Astrocyte (in vitro differentiated cells and primary cell): ENCODE data around the gene EFCAB9.

Experiments used
- EZH2 ChIP-seq: IDR thresholded peaks from 2 replicates; pipeline ENCODE4 v1.6.1; 2012; ENCODE audit warnings: mild to moderate bottlenecking, low read length, inconsistent platforms; ENCODE audit not compliant: insufficient read depth
- TF ChIP-seq, protein P1 (sequence below): IDR thresholded peaks from 2 replicates; pipeline ENCODE4 v1.5.1; 2011; ENCODE audit warnings: low read depth, mild to moderate bottlenecking, inconsistent platforms, low read length, moderate library complexity; ENCODE audit not compliant: insufficient read depth

DNA sequence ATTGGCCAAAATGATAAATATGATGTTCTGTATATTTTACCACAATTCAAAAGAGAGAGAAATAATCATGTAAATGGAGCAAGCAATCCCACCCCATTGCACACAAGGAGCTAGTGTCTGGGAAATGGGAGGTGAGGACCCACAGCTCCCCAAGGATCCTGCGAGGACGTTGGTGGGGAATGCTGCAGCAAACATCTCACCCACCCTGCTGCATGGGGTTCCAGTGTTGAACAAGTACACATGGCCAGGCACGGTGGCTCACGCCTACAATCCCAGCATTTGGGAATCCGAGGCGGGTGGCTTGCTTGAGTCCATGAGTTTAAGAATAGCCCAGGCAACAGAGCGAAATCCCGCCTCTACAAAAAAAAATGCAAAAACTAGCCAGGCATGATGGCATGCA lies 35.0 kb upstream of the EFCAB9 start:
- TF ChIP-seq, protein P1, sequence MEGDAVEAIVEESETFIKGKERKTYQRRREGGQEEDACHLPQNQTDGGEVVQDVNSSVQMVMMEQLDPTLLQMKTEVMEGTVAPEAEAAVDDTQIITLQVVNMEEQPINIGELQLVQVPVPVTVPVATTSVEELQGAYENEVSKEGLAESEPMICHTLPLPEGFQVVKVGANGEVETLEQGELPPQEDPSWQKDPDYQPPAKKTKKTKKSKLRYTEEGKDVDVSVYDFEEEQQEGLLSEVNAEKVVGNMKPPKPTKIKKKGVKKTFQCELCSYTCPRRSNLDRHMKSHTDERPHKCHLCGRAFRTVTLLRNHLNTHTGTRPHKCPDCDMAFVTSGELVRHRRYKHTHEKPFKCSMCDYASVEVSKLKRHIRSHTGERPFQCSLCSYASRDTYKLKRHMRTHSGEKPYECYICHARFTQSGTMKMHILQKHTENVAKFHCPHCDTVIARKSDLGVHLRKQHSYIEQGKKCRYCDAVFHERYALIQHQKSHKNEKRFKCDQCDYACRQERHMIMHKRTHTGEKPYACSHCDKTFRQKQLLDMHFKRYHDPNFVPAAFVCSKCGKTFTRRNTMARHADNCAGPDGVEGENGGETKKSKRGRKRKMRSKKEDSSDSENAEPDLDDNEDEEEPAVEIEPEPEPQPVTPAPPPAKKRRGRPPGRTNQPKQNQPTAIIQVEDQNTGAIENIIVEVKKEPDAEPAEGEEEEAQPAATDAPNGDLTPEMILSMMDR, result no peak
- TF ChIP-seq EZH2, result no peak
